GM18499 (cell line): Measurements from ENCODE around the gene CGNL1.

Source experiments
- ATAC-seq: cut with Tn5 transposase; IDR thresholded peaks from one replicate; pipeline ENCODE4 v1.9.1; 2021; ENCODE audit warnings: moderate number of reproducible peaks; ENCODE audit not compliant: insufficient read depth, unreplicated experiment

Gene CGNL1

DNA sequence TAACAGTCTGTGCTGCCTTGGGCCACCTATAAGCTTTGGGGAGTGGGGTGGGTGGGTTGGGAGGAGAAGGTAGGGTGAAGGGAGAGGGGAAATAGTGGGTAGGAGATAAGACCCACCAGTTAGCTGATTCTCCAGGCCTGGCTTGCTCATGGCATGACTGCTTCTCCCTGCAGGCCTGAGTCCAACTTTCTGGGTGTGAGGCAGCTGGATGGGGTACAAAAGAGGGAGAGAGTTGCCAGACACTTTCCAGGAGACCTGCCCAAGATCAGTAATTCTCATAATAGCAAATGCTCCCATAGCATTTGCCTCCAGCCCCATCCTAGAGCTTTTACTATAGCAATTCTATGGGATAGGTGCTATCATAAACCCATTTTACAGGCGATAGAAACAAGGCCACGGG lies 7.7 kb downstream of the CGNL1 start:
- ATAC-seq: no peak

DNA sequence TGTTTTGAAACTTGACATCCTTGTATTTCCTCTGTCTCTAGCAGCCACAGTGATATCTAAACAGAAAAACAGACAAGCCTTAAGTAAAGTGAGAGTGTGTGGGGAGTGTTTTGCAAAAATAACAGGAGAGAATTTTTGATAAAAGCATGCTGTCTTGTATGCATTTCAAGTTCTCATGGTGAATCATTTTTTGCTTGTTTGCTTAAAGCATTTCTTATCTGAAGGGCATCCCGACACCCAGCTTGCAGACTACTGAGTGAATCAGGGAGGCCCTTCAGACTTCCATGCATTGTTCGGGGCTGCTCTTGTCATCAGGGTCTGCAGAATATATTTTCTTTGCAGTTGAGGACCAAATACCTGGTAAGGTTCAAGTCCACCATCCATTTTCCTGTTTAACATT lies 8.5 kb downstream of the CGNL1 start:
- no peak for ATAC-seq

DNA sequence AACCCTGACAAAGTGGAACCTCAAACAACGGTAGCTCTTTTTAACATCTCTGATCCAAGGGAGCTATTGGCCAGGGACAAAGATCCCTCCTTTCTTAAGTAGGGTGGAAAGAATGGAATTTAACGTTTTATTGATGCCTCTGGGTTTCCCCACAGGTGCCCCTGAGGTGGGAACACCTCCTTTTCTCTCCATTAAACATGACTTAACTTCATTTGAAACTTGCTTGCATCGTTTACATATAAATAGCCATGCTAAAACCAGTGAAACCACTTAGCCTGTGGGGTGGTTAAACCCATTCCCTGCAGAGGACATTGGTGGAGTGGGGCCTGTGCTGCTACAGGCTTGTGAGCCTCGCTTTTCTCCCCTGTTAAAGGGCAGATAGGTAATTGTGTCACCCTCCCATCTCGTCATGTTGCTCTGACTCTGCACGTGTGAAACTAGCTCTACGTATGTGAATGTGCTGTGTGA lies 9.7 kb downstream of the CGNL1 start:
- no peak for ATAC-seq

DNA sequence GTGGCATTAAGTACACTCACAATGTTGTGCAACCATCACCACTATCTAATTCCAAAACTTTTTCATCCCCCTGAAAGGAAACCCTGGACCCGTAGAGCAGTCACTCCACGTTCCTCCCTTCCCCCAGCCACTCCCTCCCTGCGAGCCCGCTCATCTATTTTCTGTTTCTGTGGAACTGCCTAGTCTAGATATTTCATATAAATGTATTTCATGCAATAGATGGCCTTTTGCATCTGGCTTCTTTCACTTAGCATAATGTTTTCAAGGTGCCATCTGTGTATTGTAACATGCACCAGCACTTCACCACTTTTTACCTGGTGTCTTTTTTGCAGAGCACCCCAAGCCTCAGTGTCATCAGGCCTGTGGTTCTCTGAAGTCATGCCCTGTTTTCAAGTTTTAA lies 10.7 kb downstream of the CGNL1 start:
- ATAC-seq: no peak

DNA sequence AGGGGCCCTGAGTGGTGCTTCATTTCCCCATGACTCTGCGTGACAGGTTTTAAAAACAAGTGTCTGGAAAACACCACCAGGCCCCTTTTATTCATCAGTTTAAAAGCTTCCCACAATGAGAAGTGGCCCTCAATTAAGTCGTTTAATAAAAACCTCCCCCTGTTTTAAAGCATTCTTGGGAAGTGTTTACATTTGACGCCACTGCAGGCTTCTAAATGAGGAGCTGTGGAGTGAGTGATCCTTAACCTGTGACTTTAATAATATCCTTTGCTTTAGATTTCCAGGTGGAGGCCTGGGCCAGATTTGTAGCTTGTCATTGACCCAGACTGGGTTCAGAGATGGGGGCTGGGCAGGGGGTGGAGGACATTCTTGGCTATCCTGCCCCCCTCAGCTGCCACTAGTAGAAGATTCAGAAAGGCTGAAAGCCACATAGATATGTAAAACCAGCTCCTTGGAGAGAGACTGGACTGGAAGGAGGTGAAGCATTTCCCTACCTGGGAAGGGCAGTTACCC lies 11.3 kb downstream of the CGNL1 start:
- no peak for ATAC-seq

DNA sequence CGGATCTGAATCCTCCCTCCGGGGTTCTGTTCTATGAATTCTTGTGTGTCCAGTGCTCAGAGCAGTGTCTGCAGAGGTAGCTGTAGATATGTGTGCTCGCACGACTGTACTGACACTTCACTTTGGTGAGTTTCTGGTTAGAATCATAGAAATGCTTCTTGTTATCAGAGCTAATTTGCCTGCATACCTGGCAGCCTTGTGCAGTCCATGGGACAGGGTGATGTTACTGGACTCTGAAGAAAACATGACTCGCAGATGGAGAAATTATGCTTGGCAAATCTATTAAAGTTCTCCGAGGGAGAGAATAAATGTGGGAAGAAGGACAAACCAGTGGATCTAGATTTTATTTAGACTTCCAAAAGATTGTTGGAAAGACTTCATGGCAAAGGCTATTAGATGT lies 12.2 kb downstream of the CGNL1 start:
- no peak for ATAC-seq

DNA sequence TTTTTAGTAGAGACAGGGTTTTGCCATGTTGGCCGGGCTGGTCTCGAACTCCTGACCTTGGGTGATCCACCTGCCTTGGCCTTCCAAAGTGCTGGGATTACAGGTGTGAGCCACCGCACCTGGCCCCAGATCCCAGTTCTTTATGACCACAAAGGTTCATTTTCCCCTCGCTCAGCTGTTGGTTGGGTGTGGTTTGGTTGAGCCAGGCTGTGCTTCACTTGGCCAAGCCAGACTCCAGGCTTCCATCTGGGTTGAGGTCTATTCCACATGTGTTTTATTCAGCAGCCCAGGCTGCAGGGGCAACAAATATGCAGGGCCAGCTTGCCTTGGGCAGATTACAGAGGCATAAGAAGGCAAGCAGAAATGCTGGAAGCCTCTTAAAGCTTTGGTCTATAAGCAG lies 13.7 kb downstream of the CGNL1 start:
- no peak for ATAC-seq

DNA sequence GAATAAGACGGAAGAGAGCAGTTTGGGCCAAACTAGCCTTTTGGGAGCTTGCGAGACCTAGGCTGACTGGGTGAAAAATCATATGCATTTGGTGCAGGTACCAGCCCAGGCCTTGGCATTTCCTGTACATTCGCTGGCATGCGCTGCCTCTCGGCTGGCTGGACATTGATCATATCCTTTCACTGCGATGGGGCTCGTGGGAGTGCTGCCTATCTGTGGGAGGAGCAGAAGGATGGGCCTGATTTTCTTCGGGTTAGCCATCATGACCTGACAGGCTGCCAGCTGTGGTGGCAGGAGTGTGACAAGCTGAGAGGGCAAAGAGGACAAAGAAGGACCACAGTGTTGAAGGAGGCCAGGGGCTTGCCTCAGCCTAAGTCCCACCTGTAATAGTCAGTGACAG lies 14.3 kb downstream of the CGNL1 start:
- no peak for ATAC-seq

DNA sequence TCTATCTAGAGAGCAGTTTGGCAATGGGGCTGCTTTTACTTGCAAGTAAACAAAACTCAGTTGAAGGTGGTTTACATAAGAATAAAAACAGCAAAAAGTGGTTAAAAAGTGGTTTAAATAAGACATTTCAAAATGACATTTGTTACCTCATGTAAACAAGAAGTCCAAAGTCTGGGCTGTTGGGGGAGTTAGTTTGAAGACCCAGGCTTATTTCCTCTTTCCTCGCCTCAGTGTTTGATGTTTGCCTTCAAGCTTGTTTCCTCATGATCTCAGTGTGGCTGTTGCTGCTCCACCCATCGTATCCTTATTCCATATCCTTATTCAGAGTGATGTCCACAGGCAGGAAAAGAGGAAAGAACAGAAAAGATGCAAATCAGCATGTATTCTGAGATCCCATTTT lies 15.2 kb downstream of the CGNL1 start:
- ATAC-seq: no peak

DNA sequence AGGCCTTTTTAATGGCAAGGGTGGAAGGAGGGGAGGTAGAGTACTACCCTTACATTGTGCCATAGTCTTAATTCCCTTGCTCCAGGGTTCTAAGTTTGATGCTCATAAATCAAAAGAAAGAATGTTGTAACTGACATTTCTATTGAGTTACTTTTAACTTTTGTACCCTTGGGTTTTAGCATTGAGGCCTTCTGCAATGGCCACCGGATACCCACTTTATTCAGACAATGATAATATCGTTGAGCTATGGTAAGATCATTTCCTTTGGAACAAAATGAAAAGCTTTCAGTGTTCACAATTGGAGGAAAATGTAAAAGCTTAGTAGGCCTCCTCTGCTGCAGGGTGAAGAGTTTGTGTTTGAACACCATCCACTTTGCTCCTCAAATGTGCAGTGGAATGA lies 16.8 kb downstream of the CGNL1 start:
- ATAC-seq: no peak

DNA sequence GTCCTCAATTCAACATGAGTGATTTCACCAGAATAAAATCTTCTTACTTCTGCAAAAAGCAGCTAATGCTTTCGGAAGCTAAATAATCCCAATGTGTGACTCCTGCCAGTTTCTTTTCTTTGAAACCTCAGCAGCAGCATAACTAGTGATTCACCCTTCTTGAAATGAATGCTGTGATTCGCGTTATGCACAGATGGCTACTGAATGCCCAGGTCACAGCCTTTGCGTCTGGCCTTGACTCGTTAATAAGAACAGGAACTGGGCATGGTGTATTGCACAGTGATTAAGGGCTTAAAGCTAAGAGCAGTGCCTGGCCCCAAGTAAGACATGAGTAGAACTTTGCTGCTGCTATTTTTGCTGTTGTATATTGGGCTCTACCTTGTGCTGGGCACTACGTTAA lies 19.0 kb downstream of the CGNL1 start:
- ATAC-seq: no peak

DNA sequence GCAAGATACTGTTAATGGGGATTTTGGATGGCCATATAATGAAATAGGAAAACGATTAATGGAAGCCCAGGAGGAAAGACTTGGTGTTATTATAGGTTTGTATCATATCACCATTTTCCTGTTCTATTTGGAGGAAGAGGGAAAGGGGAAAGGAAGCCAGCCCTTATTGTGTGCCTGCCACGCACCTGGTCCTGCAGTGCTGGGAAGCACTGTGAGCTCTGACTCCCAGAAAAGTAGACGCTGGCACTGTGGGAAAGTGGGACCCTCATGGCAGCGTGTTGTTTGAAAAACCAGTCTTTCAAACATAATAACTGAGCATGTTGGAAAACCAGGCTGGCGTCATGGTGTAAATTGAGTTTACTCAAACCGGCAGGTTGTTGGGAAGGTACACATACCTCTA lies 22.0 kb downstream of the CGNL1 start:
- no peak for ATAC-seq

DNA sequence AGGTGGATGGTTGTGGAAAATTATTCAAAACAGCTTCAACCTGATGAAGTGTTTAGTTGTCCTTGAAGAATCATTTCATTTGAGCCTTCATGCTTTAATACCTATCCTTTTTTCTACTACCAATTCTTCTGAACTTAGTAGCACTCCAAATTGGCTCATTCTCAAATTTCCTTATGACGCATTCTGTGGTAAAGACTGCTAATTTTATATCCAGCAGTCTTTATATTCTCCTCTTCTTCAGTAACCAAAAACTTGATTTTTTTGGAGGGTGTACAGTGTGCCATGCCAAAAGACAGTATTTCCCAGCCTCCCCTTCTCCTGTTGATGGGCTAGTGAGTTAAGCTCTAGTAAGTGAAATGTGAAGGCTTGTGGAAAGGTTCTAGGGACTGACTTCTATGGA lies 25.2 kb downstream of the CGNL1 start:
- no peak for ATAC-seq

DNA sequence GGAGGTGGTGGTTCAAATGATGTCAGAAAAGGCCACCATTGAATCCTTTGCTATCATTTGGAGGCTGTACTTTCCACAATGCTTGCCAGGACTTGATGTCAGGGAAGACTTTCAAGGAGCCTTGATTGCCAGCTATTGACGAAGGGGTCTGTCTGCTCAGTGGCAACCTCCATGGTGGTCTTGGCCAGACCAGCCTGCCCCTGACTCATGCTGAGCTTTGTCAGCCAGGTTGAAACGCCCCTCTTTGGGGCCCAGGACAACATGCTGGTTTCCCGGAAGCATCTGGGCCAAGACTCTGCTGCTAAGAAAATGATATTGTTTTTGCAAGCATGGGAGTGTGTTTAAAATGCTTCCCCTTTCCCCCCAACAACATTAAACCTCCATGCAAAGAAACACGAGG lies 26.7 kb downstream of the CGNL1 start:
- no peak for ATAC-seq

DNA sequence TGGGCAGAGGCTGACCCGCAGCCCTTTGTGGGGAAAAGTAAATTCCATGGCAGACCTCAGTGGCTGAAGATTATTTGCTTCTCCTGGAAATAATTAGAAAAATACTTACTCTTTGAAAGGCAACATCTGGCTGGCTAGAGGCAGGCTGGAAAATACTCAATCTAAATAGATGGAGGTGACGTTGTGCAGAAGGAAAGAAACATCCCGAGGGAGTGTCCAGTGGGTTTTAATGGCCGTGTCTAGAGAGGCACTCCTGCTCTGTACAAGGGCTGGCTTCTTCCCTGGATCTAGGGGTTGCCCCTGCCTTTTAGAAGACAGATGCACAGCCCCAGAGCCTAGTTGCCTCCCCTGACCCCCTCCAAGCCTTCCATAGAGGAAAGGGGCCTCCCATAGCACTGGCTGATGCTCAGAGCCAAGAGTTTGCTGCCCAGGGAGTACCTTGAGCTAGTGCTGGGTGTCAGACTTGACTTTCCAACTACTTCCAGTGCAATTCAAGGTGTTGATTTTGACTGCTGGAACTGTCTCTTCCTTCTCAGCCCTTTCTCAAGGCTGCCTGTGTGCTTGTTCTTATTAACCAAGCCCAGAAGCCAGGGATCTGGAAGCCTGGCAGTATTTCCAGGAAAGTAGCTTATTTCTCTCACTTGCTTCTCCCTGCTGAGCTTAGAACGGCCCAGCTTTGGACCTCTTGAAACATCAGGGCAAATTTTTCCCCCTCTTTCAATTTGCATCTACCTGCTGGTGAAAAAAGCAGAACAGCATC lies 27.4 kb downstream of the CGNL1 start:
- no peak for ATAC-seq

DNA sequence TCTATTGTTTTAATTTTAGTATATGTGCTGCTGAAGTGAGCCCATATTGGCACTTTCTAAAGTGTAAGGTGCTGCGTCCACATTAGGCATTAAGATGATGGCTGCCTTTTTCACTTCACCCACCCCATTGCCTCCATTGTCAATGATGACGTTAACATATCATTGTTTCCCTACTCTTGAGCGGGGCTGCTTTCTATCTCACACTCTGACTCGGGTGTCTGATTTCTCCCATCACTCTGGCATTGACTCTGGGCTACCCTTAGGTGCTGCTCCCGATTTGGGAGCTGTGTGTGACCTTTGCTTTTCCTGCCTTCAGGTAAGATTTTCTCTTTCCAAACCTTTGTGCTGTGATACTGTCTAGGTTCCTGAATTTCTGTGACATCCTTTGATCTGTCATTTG lies 28.8 kb downstream of the CGNL1 start:
- no peak for ATAC-seq

DNA sequence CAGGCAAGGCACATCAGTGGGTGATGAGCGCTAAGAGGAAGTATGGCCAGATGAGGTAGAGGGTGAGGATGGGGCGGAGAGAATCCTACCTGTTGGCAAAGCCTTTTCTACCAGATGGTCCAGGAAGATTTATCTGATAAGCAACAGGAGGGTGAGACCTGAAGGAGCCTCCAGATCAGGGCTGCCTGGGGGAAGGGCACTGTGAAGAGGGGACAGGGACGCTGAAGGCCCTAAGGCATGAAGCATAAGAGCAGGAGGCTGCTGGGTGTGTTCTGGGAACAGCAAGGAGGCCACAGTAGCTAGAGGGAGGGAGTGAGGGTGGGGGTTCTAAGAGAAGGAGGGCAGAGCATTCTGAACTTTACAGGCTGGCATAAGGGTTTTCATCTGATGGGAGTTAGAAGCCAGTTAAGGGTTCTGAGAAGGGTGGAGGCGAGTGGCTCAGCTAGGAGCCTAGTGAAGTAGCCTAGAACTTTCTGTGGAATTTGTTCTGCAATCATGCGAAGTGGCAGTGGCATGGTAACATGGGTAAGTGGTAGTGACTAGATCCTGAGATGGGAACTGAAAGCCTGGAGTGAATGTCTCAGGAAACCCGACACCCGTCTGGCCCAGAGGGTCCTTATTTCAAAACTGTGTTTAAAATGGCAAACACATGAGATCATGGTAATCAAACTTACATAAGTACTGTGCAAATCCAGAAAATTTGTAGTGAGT lies 29.9 kb downstream of the CGNL1 start:
- ATAC-seq: no peak

DNA sequence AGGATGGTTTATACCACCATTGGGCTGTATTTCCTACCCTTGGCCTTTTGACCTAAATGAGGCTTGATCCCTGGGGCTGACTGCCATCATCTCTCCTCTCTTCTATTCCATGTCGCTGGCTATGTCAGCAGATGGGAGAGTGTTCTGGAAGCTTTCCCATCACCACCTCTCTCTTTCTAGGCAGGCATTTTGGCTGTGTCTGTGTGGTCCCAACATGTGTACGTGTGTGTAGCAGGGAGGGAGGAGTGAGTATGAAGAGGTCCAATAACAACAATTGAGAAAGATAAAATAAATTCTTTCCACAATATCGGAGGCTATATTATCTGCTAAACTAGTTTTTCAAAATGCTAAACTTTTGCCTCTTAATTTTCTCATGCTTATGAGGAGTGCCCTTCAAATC lies 34.1 kb downstream of the CGNL1 start:
- ATAC-seq: no peak

DNA sequence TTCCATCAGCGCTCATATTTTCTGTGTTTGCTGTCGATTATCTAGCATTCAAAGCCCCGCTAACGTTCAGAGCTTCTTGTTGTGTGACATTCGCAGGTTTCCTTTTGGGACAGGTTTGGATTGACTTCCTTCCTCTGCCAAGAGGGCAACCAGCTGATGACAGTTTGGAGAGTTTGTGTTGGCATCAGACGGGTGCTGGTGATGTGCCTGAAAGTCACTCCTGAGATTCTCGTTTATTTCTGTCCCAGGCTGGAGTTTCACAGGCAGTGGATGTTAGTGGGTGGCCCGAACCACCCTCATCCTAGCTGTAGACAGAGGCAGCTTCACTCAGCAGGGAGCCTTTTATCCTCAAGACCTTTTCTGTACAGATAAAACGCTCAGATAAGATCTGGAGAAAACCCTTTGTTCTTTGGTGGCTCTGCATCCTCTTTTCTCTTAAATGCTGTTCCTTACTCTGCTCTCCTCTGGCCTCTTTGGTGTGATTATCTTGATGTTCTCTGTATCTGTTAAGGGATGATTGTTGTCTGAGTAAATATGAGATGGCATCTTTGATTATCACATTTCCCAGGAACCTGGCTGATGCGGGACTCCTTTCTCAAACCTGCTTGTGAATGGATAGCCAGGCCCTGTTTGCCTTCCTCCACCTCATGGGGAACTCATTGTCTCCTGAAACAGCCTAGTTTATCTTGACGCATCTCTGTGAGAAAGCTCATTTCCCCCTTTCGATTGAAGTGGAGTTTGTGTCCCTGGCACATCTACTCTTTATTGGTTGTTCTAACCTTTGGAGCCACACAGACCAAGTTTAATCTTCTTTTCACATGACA lies 35.9 kb downstream of the CGNL1 start:
- ATAC-seq: no peak

DNA sequence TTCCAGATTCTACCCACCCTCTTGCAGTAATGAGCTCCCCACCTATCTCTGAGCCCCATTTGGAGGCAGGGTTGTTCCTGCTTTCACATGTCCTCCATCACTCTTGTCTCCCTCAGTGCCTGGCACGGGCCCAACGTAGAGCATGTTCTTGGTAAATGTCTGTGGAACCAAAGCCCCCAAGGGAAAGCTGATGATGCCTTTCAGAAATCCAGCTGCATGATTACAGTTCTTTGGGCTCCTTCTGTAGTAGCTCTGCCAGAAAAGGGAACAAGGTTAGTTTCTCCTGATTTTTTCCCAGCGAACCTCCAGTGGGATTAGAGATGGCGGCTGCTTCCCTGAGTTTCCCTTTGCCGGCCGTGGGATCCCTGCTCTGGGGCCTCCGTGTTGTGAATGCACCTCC lies 39.3 kb downstream of the CGNL1 start:
- ATAC-seq: no peak

DNA sequence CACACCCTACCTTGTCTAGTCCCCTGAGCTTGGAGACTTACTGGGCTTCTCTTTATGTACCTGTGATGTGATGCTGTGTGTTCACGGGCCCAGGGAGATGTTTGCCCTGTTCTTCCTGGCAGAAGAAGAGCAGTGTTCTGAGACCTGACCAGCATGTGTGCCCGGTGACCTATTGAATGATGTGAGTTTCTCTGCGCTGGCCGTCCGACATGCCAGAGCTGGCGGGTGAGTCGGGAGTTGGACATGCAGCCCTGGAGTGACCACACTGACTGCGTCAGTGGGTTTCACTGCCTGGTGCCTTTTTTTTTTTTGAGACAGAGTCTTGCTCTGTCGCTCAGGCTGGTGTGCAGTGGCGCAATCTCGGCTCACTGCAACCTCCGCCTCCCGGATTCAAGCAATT lies 42.3 kb downstream of the CGNL1 start:
- ATAC-seq: no peak
